Body of pancreas (tissue), 4 donors: ENCODE results near the gene C3orf20. TPM values are rescaled to one million over a fixed set of nuclear protein-coding genes. Genes with fewer than 3 reads are reported as not detected.
A peak's percentile ranks its signal among the peaks of the same experiment; 100 is the strongest.
"Not testable (repeated sequence)": the region's sequence is repeated elsewhere in the genome, so short reads cannot be mapped to it uniquely, and the experiment has no call there.

Source experiments
- ATAC-seq: fragments of 150-250 bp; one replicate; pipeline ENCODE4 v1.9.1; 2016
- DNase-seq, 4 donors: peaks; one replicate each; pipeline ENCODE4 v3.0.0-alpha.2; 2019
- H3K27ac ChIP-seq, 4 donors: fragments of 200-600 bp; sonication (generic); 1 replicate in 3 of 4; 2 replicates in 1 of 4; pipeline versions ENCODE4 v1.5.1 to v1.6.1; 2016 to 2019; ENCODE audit warnings: mild to moderate bottlenecking in 1 of 4, mixed read lengths in 1 of 4, moderate library complexity in 1 of 4
- H3K27me3 ChIP-seq, 2 donors: fragments of 200-600 bp; sonication (generic); one replicate each; pipeline ENCODE4 v1.6.0; 2016; ENCODE audit warnings: mild to moderate bottlenecking in 1 of 2
- H3K36me3 ChIP-seq, 2 donors: fragments of 200-600 bp; sonication (generic); replicated peaks in 1 of 2; 2 replicates each; pipeline ENCODE4 v1.5.1; 2016; ENCODE audit warnings: low read depth in 2 of 2; ENCODE audit not compliant: insufficient read depth in 1 of 2
- H3K4me1 ChIP-seq: fragments of 200-600 bp; sonication (generic); one replicate; pipeline ENCODE4 v1.6.0; 2016
- H3K4me3 ChIP-seq, 2 donors: fragments of 200-600 bp; sonication (generic); 1 replicate in 1 of 2; 2 replicates in 1 of 2; pipeline ENCODE4 v1.5.1; 2016 to 2019
- H3K9me3 ChIP-seq, 3 donors: fragments of 200-600 bp; sonication (generic); 1 replicate in 2 of 3; 2 replicates in 1 of 3; pipeline ENCODE4 v1.5.1; 2016
- POLR2A ChIP-seq, 3 donors: fragments of 450-650 bp; IDR thresholded peaks; one replicate each; pipeline ENCODE4 v1.6.1; 2016; ENCODE audit warnings: antibody characterized with exemption in 3 of 3, mild to moderate bottlenecking in 2 of 3
- WGBS, 2 donors: methylation state at CpG; one replicate each; pipeline ENCODE4 v1.1.5; 2017; 5-methylcytosine and 5-hydroxymethylcytosine counted together
- intact Hi-C: fragments of 100-400 bp; cut with DNase I; formaldehyde crosslinking; loops from one replicate; pipeline ENCODE4 v1.15.1; 2023
- total RNA-seq, 2 donors: library from RNA; depleted of rRNA; stranded (reverse); fragments of >200 nt; gene quantifications; one replicate each; pipeline ENCODE4 v1.1.0, GENCODE V29; 2016
- TF ChIP-seq, protein P1 (sequence below), 7 experiments: fragments of 450-650 bp in 4 of 7; fragments of 200-600 bp in 3 of 7; sonication (generic) in 3 of 7; IDR thresholded peaks; one replicate each; pipeline ENCODE4 v1.5.1; 2016 to 2019; ENCODE audit warnings: antibody characterized with exemption in 7 of 7

Gene C3orf20
- total RNA-seq, 2 donors from 2014 or later, result not detected

GRCh38 chr3:14650193-14650592 is 24.7 kb upstream of the C3orf20 start:
- no peak overlapping the region for H3K27ac ChIP-seq

DNA sequence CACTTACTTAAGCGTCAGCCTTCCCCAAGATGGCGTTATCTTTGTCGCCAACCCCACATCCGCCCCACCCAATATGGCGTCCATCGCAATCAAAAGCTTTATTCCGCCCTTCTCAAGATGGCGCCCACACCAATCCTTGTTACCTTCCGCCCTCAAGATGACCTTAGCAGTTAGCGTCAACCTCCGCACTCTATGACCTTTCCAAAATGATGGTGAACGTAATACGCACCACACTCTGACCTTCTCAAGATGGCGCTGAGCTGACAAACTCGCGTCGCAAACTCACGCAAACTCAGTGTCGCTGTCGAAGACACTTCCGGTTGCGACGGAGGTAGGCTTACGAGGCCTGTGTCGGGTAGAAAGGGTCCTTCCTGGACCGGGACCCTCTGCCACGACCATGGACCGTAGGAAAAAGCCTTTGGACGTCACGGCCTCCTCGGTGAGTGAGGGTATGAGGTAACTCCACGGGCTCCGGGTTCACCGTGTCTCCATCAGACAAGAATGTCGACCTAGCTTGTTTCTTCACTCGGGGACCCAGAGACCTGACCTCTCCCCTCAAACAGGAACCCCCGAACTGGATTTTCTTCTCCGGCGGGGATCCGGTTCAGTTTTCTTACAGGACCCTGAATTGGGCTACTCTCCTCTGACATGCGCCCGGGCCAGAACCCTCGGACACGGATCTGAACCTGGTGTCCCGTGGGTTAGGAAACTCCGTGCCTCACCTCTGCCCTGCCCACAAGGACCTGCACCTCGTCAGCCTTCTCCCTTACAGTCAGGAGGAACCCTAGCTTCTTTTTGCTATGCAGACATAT is 23.3 kb upstream of the C3orf20 start, which contains the start of gene CCDC174:
Gene CCDC174 (plus strand): TSS at position 323 of the 812 bp plus-strand sequence. CDS start 75 bp downstream, at position 398.
- WGBS, 2 donors, result 0% methylated on average over 16 to 47 of the region's 47 CpGs
- ATAC-seq, result peak; percentile 99
- peak within 1 kb of the TSS; percentile 49 to 67 for H3K4me3 ChIP-seq
- intact Hi-C loops, result no loop called here
- H3K27ac ChIP-seq, result peak within 1 kb of the TSS; percentile 68 to 86 (median 82)
- peaks cover 45% of the 10 kb centered on the region for H3K4me1 ChIP-seq
- TF ChIP-seq, protein P1, sequence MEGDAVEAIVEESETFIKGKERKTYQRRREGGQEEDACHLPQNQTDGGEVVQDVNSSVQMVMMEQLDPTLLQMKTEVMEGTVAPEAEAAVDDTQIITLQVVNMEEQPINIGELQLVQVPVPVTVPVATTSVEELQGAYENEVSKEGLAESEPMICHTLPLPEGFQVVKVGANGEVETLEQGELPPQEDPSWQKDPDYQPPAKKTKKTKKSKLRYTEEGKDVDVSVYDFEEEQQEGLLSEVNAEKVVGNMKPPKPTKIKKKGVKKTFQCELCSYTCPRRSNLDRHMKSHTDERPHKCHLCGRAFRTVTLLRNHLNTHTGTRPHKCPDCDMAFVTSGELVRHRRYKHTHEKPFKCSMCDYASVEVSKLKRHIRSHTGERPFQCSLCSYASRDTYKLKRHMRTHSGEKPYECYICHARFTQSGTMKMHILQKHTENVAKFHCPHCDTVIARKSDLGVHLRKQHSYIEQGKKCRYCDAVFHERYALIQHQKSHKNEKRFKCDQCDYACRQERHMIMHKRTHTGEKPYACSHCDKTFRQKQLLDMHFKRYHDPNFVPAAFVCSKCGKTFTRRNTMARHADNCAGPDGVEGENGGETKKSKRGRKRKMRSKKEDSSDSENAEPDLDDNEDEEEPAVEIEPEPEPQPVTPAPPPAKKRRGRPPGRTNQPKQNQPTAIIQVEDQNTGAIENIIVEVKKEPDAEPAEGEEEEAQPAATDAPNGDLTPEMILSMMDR (IDR thresholded peaks at IDR 0.05), result peak in 1 of 7 experiments; percentile 2
- TF ChIP-seq POLR2A (IDR thresholded peaks at IDR 0.05), result peak; percentile 64 to 92 (median 90)
- H3K27me3 ChIP-seq, result no peaks in the 10 kb centered on the region
- H3K36me3 ChIP-seq, result peaks cover 0 to 6% of the 10 kb centered on the region in 2 donors
- DNase-seq, result peak; percentile 96 to 99 (median 98)
- no peaks in the 10 kb centered on the region for H3K9me3 ChIP-seq

More at GRCh38 chr3:14650193-14650592, 24.7 kb upstream of the C3orf20 start:
- peaks cover 0 to 3% of the 10 kb centered on the region in 2 donors for H3K36me3 ChIP-seq
- H3K9me3 ChIP-seq, result no peaks in the 10 kb centered on the region
- intact Hi-C loops, result no loop called here
- no peak overlapping the region for H3K4me3 ChIP-seq
- peaks cover 45% of the 10 kb centered on the region for H3K4me1 ChIP-seq
- ATAC-seq (no peak), DNase-seq (no peak)
- no peaks in the 10 kb centered on the region for H3K27me3 ChIP-seq
- TF ChIP-seq, protein P1 (IDR thresholded peaks at IDR 0.05), result no peak
- no peak for TF ChIP-seq POLR2A (IDR thresholded peaks at IDR 0.05)
- 87 to 92% methylated on average over 4 of the region's 4 CpGs for WGBS, 2 donors

GRCh38 chr3:14652360-14652907 is 22.5 kb upstream of the C3orf20 start:
- ATAC-seq, DNase-seq, H3K9me3 ChIP-seq, H3K27me3 ChIP-seq, intact Hi-C loops, H3K36me3 ChIP-seq: not testable (repeated sequence)
- Histone ChIP-seq H3K4me1 (peaks cover 45% of the 10 kb centered on the region), H3K4me3 (peak overlapping the region; percentile 49 to 67), H3K27ac (peak overlapping the region in 3 of 4 donors; percentile 68 to 86 (median 84))
- 72 to 82% methylated on average over 21 of the region's 21 CpGs for WGBS, 2 donors

GRCh38 chr3:14657579-14657978 is 17.4 kb upstream of the C3orf20 start:
- Histone ChIP-seq H3K4me1 (peaks cover 17% of the 10 kb centered on the region), H3K4me3 (no peak overlapping the region), H3K27me3 (no peaks in the 10 kb centered on the region), H3K9me3 (no peaks in the 10 kb centered on the region), H3K36me3 (peaks cover 4 to 47% of the 10 kb centered on the region in 2 donors), H3K27ac (no peak overlapping the region)
- 82 to 86% methylated on average over 2 of the region's 2 CpGs for WGBS, 2 donors
- no peak for DNase-seq
- no peak for TF ChIP-seq POLR2A (IDR thresholded peaks at IDR 0.05)
- TF ChIP-seq, protein P1 (IDR thresholded peaks at IDR 0.05), result no peak
- intact Hi-C loops, result no loop called here
- no peak for ATAC-seq

GRCh38 chr3:14658978-14659377 is 16.0 kb upstream of the C3orf20 start:
- H3K9me3 ChIP-seq, result no peaks in the 10 kb centered on the region
- no peaks in the 10 kb centered on the region for H3K27me3 ChIP-seq
- no peak overlapping the region for H3K4me3 ChIP-seq
- TF ChIP-seq POLR2A (IDR thresholded peaks at IDR 0.05), result no peak
- TF ChIP-seq, protein P1 (IDR thresholded peaks at IDR 0.05), result no peak
- H3K27ac ChIP-seq, result no peak overlapping the region
- peaks cover 4 to 55% of the 10 kb centered on the region in 2 donors for H3K36me3 ChIP-seq
- intact Hi-C loops, result no loop called here
- peaks cover 11% of the 10 kb centered on the region for H3K4me1 ChIP-seq
- ATAC-seq (no peak), DNase-seq (no peak)
- WGBS, 2 donors, result 85 to 95% methylated on average over 2 of the region's 2 CpGs
